EL (cell line): ENCODE measurements around the gene FMN1.

ENCODE experiments used
- DNase-seq: peaks from one replicate; pipeline ENCODE4 v3.0.0-alpha.2; 2016

The FMN1 gene

DNA sequence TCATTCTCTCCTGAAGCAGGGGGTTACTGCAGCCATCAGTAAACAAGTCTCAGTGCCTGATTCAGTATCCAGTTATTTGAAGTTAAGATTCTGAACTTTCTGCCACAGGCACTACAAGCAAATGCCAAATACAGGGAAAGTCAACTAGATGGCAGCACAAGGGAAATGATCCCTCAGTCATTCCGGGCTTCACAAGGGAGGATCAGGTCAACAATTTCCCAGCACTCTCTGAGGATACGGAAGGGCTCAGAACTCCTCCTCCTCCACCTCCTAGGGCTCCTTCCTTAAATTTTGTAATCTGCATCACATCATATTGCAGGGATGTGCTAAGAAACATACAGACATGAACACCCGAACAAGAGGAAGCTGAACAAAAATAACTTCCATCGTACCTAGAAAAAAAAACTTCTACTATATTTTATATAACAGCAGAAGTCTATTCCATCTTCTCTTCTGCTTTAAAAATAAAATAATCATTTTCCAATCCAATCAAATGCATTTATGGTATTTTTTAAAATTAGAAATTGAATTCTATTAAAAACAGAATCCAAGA, 187.1 kb downstream of the FMN1 start:
- peak; percentile 43 for DNase-seq

DNA sequence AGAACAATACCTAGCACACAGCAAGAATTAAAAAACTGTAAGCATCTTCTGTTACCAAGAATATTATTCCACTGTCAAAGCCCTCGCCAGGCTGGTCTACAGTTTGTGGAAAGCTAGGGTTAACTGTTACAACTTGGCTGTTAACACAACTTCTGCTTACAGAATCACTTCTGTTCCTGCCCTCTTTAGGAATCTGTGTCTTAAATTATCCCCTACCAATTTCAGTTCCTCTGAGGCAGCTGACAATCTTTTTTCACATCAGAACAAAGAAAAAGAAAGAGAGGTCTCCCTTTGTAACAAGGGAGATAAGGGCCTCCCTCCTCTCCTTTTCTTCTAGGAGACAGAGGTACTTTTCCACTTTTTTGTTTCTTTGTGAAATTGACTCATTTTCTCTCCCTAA, 188.9 kb downstream of the FMN1 start:
- DNase-seq, result no peak

DNA sequence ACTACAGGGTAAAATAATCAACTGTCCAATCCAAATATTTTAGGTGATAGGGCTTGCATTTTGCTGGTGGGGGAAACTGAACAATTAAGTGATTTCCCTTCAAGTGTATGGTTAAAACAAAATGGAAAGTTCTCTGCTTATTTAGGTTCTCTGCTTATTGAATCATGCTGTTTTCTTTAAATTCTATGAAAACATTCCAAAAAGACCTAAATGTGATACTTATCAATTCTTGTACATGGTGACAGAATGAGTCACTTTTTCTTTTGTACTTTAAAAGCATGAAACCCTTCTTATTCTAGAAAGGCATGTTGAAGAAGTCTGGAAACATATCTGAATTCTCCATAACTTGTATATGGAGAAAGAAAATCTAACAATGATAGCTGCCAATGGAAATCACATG, 192.6 kb downstream of the FMN1 start:
- DNase-seq, result no peak

DNA sequence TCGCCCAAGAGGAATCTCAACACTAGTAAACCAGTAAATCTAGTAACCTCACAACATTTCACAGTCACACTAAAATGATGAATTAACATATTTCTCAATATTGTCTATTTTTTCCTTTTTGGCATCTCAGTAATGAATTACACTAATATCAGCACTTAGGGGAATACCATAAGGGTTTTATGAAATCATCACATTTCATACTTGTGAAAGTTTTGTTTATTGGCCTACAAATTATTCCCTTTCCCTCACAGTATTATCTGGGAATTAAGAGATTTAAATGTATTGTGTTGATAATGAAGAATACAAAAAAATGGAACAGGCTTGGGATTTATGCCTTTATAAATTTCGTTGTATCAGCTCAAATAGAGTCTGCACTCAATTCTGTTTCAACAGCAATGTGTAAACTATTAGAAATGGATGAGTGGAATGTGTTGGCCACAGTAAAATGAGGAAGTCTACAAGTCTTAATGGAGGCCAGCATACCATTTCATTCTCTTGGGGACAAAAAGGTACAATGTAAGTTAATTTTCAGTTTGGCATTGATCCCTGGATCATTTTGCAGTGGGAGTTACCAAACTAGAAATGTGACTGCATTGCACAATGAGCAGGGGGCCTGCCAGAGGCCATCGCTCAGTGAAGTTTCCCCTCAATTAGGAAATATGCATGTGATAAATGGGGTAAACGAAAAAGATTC, 195.4 kb downstream of the FMN1 start:
- DNase-seq, result no peak

DNA sequence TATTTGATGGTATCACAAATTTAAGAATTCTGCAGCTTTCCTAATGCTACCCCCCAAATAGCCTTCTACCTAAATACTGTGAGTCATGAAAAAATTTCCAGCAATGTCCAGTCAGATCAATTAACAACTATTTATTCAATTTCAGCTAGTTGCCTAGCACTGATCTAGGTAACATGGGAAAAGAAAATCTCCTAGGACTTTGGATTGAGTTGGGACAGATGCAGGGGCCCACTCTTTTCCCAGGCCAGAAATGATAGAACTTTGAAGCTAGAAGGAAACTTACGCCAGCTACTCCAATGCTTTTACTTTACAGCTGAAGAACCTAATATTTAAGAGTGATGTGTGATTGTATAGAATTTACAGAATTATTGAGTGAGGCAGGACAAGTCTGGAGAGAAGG, 196.3 kb downstream of the FMN1 start:
- no peak for DNase-seq

DNA sequence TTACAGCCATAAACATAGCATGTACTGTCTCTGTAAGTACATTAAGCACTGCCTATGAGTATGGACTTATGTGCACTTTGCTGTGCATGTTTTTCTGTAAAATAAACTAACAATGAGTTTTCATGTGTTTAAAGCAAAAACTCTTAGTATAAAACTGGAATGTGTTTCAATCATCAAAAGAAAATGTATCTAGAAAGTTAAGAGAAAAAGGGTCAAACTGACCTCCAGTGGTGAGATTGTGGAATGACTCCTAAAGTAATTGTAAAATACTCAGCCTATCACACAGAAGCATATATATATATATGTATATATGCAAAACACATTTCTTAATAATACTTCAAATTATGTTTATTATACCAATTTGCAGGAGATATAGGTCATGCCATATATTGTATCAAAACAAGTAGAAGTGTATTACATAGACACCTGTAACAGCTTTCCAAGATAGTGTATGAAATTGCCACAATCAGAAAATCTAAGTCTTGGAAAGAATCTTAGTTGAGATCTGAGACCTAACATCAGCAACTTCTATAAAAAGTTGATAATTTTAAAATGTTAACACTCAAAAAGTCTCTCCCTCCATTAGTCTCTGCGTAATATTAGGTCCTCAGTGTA, 199.6 kb downstream of the FMN1 start:
- peak; percentile 58 for DNase-seq

DNA sequence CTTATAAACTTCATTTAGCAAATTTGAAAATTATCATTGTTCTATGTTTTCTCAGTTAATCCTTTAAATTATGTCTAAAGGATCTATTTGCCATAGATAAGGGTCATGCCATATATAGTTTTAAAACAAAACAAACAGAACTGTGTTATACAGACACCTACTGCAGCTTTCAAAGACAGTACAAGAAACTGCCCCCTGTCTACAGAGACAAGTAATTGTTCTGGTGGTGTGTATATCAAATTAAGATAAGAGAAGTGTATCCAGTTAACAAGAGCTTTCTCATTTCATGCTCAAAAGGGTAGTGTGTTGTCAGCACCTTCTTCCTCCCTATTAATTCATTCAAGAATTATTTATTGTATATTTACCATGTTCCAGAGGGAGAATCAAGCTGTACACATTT, 201.2 kb downstream of the FMN1 start:
- peak; percentile 23 for DNase-seq

DNA sequence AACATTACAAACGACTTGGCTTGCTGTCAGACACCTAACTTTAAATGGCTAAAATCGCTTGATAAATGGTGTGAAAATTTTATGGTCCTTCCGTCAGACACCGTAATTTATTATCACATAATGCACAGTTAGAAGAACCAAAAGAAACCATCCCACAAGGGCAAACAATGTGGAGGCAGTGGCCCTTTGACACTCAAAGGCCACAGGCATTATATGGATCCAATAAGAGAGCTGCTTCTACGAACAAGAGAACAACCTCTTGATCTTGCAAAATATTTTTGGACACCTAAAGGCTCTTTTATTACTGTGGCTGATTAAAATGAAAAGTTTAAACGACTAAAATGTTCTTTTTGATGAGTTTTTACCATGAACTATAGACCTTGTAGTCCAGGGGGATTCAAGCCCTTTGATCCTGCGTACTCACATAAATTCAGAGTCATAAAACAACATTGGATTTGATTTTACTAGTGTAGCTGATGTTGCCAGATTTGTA, 202.8 kb downstream of the FMN1 start:
- no peak for DNase-seq

DNA sequence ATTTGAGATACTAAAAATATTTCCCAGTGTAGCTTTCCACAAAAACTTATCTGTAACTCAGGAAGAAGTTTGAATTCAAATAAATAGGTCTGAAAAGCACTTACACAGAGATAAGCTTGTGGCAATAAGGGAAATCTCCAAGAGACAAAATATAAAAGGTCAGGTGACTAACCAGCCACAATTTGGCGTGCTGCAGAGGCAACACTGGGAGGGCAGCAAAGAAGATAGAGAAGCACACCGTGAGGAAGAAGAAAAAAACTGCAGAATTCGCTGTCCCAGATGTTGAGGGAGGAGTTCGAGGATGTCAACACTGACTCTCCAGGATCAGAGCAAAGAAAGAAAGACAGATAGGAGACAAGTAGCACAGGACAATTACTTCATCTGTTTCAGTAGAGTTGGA, 204.4 kb downstream of the FMN1 start:
- DNase-seq, result no peak

DNA sequence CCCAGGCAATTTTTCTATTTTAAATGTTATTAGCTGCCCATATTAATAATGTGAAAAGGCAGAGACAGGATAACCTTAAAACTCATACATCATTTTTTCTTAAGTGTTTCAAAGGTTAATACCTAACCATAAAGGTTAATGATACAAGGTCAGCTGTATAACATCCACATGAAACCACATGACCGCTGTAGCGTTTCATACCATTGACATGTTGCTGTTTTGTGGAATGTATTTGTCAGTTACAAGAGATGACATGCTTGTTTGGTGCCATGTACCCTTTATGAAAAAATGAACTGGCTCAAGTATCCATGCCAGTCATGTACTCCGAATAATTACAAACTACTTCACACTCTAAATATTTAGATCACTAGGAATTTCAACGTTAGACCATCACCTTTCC, 207.4 kb downstream of the FMN1 start:
- DNase-seq, result no peak

DNA sequence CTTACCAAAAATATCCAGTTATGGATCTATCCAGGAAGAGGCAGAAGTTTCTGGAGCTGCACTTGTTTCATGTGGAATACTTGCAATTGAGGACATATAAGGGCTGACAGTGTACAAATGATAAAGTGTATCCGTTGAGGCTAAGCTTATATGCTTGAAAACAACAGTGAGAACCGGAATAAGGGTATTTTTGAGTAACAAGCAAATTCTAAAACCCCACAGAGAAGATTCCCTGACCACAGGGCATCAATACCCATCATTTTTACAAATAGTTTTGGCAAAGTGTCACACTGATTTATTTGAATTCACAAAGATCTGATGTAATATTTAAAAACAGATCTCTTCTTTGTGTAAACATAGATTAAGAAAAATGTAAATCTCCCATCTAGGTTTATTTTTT, 208.4 kb downstream of the FMN1 start:
- DNase-seq, result no peak

DNA sequence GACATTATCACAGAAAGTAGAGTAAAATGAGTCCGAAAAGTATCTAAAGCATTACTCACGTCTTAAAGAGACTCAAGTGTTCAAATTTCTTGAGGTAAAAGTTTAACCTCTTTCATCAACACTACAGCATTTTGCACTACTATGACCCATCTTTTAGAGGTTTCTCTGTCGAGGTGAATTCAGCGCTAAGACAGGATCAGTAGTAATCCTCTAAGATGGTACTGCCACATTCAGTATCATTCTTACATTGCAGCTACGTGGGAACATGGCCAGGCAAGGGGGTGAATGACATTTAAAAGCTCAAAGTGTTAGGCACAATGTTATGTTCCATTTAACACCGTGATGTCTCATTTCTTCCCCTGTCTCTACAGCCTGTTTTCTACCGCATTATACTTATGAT, 210.8 kb downstream of the FMN1 start:
- DNase-seq, result no peak

DNA sequence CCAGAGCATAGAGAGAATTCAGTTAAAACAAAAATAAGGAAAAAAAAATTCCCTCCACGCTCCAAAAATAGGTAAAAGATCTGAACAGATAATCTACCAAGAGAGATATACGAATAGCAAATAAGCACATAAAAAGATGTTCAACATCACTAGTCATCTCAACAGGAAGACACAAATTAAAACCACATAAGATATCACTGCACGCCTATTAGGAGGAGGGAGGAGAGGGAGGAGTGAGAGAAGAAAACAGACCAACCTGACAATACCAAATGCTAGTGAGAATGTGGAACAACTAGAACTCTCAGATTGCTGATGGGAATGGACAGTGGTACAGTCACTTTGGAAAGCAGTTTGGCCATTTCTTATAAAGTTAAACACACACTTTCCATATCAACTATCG, 212.5 kb downstream of the FMN1 start:
- peak; percentile 49 for DNase-seq

DNA sequence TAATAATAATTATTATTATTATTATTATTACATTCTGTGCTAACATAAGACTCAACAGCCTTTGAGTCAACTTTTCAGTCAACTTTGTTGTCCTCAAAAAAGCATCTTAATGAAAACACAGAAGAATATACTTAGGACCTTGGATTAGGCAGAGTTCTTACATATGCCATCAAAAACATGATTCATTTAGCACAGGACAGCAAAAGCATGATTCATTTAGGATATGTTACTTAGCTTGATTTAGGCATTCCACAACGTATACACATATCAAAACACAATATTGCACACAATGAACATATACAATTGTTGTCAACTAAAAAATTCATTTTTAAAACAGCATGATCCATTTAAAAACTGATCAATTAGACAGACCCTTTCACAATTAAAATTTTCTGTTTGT, 213.0 kb downstream of the FMN1 start:
- DNase-seq, result peak; percentile 47

DNA sequence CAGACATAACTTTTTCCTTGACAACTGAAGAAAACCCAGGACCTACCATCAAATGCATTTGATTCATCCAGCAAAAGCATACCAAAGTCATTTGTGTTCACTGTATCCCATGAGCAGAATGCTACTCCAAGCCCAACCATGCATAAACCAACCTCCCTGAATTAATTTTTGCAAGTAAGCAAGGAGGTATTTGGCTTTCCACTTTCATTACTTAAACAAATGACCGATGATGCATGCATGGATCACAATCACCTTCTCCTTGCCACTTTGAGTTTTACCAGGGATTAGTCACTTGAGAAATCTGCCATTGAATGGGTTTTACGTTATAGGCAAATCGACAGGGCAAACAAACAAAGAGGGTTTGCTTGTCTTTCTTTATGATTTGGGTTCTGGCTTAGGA, 214.8 kb downstream of the FMN1 start:
- DNase-seq, result peak; percentile 91

DNA sequence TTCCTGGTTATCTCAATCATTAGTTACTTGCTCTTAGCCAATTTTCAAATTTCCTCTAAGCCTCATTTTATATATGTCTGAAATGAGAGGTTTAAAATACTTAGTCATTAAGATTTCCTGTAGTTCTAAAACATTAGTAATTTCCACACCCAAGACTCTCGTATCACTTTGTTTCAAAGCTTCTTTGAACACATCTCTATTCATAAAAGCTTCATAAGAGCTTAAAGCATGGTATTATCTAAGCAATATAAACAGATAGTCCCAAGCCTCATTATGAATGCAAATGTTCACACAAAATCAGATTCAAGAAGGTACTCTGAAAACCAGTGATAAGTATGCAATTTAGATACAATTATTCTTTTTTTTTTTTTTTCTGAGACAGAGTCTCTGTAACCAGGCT, 217.0 kb downstream of the FMN1 start:
- DNase-seq, result no peak

DNA sequence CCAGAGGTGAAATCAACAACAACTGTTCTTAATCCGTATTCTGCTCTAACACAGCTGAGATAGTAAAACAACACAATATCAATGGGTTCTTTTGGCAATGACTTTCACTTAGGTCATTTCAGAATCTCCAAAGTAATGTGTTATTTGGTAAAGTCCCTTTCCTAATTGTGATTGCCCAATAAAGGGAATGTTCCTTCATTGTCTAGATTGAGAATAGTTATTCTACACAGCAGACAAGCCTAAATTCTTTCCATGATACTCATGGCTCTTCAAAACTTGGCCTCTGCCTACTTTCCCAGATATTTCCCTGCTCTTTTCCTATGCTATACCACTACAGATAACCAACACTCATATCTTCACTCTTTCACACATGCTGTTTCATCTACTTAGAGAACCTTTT, 219.8 kb downstream of the FMN1 start:
- DNase-seq, result peak; percentile 13

DNA sequence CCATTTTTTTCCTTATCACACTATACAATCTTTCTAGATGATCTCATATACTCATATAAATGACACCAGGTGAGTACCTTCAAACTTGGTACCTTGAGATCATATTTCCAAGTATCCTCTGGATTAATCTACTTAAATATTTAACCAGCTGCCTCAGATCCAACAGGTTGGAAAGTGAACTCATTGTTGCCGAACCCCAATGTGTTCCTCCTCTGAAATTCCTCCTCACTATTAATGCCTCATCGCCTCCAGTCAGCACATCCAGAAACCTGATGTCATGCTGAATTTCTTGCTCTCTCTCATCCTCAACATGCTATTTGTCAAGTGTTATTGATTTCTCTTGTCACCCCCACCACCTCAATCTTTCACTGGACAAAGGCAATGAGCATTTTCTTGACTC, 221.8 kb downstream of the FMN1 start:
- DNase-seq, result no peak

DNA sequence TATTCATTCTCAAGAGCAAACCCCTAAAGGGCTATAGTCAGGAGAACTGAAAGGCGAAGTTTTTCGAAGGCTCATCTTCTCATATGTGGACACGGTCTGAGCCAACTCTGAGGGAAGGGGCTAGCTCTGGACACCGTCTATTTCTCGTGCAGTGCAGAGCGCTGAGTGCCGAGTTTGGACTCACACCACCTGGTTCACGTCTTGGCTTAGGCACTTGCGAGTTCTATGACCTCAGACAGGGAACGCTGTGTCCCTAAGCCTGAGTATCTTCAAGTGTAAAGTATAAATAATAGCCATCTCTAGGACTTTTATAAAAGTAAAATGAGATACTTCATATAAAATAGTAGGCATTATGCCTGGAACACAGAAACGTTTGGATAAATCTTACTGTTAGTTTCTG, 223.7 kb downstream of the FMN1 start:
- DNase-seq, result no peak

DNA sequence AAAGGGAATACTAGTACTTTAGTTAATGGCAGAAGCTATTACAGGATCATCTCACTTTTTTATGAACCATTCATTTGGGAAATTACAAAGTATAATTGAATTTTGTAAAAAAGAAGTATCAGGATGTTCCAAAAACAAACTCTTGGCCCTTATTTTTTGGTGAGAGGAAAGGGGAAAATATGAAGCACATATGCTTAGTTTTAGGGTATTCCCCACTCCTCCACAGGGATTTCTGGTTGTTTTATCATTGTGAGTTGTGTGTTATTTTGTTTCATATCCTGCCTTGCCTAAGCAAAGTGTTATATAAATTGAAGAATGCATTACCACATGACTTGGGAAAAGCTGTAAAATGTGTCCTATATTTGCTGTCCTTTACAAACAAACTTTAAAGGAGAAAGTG, 227.0 kb downstream of the FMN1 start:
- no peak for DNase-seq

DNA sequence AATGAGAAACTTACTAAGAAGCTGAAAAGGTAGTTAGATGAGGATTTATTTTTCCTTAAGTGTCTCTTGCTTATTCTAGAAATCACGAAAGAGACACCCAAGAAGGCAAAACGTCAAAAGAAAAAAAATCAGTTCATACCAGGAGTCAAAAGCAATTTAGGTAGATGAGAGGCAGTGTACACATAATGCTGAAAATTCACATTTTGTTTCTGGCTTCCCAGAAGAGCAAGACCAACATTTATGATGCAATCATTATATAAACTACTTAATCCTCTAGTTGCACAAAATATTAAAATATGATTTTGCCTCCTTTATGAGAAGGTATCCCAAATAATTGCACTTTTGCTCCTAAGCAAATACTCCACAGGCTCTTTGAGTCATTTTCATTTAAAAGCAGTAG, 228.0 kb downstream of the FMN1 start:
- no peak for DNase-seq

DNA sequence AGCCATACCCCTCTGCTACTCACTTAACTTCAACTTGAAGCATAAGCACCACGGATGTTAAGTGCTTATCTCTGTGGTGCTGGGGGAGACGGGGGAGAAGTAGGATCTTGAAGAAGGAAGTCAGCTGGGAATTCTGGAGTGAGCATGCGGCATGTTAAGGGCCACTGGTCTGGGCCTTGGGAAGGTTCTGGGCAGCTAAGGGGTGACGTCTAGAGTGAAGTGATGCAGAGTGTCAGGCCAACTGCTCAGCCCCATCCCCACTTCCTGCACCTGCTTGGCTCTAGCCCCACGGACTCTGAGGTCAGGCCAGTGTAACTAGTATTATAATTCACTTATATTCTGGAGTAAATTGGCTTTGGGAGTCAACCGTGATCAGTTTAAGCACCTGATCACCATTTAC, 228.6 kb downstream of the FMN1 start:
- DNase-seq, result no peak

DNA sequence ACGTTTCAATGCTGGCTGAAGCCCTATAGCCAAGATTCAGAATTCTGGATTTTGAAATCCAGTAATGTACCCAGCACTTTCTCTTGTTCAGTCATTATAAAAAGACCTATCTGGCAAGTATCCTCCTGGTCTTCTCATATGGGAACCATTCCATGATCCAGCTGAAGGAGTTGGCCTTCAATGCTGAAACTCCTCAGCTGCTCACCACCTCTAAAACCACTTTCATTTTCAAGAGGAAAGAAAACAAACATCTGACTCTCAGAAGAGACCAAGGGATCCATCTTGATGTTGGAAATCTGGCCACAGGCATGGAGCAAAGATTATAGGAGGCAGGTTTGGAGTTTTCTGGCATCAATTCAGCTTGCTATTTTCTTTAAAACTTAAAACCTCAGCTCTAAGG, 235.4 kb downstream of the FMN1 start:
- DNase-seq, result peak; percentile 13

DNA sequence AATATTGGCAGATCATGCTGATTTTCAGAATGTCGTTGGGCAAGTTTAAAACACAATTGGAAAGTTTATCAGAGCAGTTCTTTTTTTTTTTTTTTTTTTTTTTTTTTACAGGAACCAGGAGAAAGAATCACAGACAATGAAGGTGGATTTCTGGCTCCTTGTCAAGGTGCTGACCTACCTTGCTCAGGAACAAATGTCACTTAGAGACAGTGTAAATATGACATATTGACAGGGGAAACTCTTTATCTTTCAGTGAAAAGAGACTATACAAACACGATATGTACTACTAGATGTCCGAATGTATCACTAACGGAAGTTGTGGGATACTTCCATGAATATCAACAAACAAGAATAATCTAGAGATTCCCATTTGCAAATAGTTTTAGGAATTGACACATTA, 237.3 kb downstream of the FMN1 start:
- DNase-seq, result no peak

DNA sequence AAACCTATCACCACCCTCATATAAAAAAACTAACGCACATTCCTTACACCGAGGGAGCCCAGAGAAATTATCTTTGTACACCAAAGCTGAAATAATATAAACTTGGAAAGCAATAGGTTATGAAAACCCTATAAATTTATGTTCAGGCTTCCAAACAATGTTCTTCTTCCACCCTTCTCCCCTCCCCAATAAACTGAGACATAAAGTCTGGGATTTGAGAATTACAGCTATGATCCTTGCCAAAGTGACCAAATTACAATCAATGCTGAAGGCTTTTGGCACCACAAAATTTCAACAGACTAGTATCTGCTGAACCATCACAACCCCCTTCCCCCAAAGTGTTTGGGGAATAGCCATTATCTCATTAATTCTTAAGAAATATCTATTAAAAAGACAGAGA, 237.8 kb downstream of the FMN1 start:
- no peak for DNase-seq
